Endothelial cell (in vitro differentiated cells): ENCODE measurements around the gene SDK2. TPM values are rescaled to one million over a fixed set of nuclear protein-coding genes. Genes with fewer than 3 reads are reported as not detected.

Experiments used
- DNase-seq: peaks from one replicate; pipeline ENCODE4 v3.0.0; 2021; ENCODE audit warnings: low spot score
- H3K27ac Mint-ChIP-seq: one replicate; pipeline ENCODE4 v1.8.0; 2021; ENCODE audit warnings: mixed read lengths, inconsistent platforms; ENCODE audit not compliant: unreplicated experiment
- H3K27me3 Mint-ChIP-seq: one replicate; pipeline ENCODE4 v1.8.0; 2021; ENCODE audit warnings: mild to moderate bottlenecking, moderate library complexity, mixed read lengths, inconsistent platforms; ENCODE audit not compliant: unreplicated experiment
- H3K36me3 Mint-ChIP-seq: one replicate; pipeline ENCODE4 v1.8.0; 2021; ENCODE audit warnings: mild to moderate bottlenecking, low read depth, mixed read lengths, inconsistent platforms; ENCODE audit not compliant: unreplicated experiment
- H3K4me1 Mint-ChIP-seq: one replicate; pipeline ENCODE4 v1.8.0; 2021; ENCODE audit warnings: mild to moderate bottlenecking, mixed read lengths, inconsistent platforms; ENCODE audit not compliant: unreplicated experiment
- H3K4me3 Mint-ChIP-seq: one replicate; pipeline ENCODE4 v1.8.0; 2021; ENCODE audit warnings: mild to moderate bottlenecking, mixed read lengths, inconsistent platforms; ENCODE audit not compliant: unreplicated experiment
- H3K9me3 Mint-ChIP-seq: one replicate; pipeline ENCODE4 v1.8.0; 2021; ENCODE audit warnings: mixed read lengths, inconsistent platforms; ENCODE audit not compliant: unreplicated experiment
- CTCF ChIP-seq: fragments of 200-600 bp; sonication (generic); IDR thresholded peaks from one replicate; pipeline ENCODE4 v1.5.0; 2021; ENCODE audit warnings: antibody characterized with exemption; ENCODE audit not compliant: unreplicated experiment
- total RNA-seq: library from RNA; stranded (reverse); fragmentation: NEBNext Ultra II Directional; extraction: Animal tissue kit (Norgen Biotek cat#: 25700); gene quantifications from one replicate; pipeline ENCODE4 v1.2.1, GENCODE V29; 2021; ENCODE audit not compliant: unreplicated experiment

The SDK2 gene
- total RNA-seq, 1 donor from 2014 or later: 2.4 TPM

GRCh38 chr17:73481676-73482075 lies 162.6 kb downstream of the SDK2 start:
- H3K27me3 Mint-ChIP-seq: peaks cover 6% of the 10 kb centered on the region
- H3K4me3 Mint-ChIP-seq: no peak overlapping the region
- no peak for TF ChIP-seq CTCF
- H3K9me3 Mint-ChIP-seq: no peaks in the 10 kb centered on the region
- H3K36me3 Mint-ChIP-seq: no peaks in the 10 kb centered on the region
- peaks cover 4% of the 10 kb centered on the region for H3K4me1 Mint-ChIP-seq
- H3K27ac Mint-ChIP-seq: no peak overlapping the region
- no peak for DNase-seq

- H3K36me3 Mint-ChIP-seq: no peaks in the 10 kb centered on the region
- no peak for DNase-seq
- H3K27ac Mint-ChIP-seq: no peak overlapping the region
- no peaks in the 10 kb centered on the region for H3K9me3 Mint-ChIP-seq
- H3K4me1 Mint-ChIP-seq: no peaks in the 10 kb centered on the region
- H3K4me3 Mint-ChIP-seq: no peak overlapping the region
- TF ChIP-seq CTCF: no peak
- peaks cover 6% of the 10 kb centered on the region for H3K27me3 Mint-ChIP-seq
These were observed 163.5 kb downstream of the SDK2 start for GRCh38 chr17:73480740-73481139.

GRCh38 chr17:73478768-73479424 lies 165.3 kb downstream of the SDK2 start:
- Mint-ChIP-seq H3K27me3 (peaks cover 3% of the 10 kb centered on the region), H3K4me3 (no peak overlapping the region), H3K36me3 (no peaks in the 10 kb centered on the region), H3K9me3 (no peaks in the 10 kb centered on the region), H3K27ac (no peak overlapping the region), H3K4me1 (no peaks in the 10 kb centered on the region)
- DNase-seq: no peak
- TF ChIP-seq CTCF: peak; percentile 28

- no peaks in the 10 kb centered on the region for H3K4me1 Mint-ChIP-seq
- H3K9me3 Mint-ChIP-seq: no peaks in the 10 kb centered on the region
- no peak overlapping the region for H3K4me3 Mint-ChIP-seq
- no peak for TF ChIP-seq CTCF
- DNase-seq: no peak
- peaks cover 3% of the 10 kb centered on the region for H3K27me3 Mint-ChIP-seq
- H3K36me3 Mint-ChIP-seq: no peaks in the 10 kb centered on the region
- no peak overlapping the region for H3K27ac Mint-ChIP-seq
These were observed 165.9 kb downstream of the SDK2 start for GRCh38 chr17:73478334-73478733.

GRCh38 chr17:73476890-73477350 lies 167.3 kb downstream of the SDK2 start:
- Mint-ChIP-seq H3K4me3 (no peak overlapping the region), H3K27me3 (peaks cover 5% of the 10 kb centered on the region), H3K27ac (no peak overlapping the region), H3K9me3 (no peaks in the 10 kb centered on the region), H3K36me3 (no peaks in the 10 kb centered on the region), H3K4me1 (no peaks in the 10 kb centered on the region)
- DNase-seq: no peak
- TF ChIP-seq CTCF: no peak
